ENCODE measurements around the gene SV2C. TPM values are rescaled to one million over a fixed set of nuclear protein-coding genes. Genes with fewer than 3 reads are reported as not detected.

Gene SV2C
- total and polyA plus RNA-seq, 10 of the 15 experiments (the other 5 are each of a cell fraction or from before 2014, with no cell fraction given): under 0.01 to 1.1 (median 0.63) TPM

DNA sequence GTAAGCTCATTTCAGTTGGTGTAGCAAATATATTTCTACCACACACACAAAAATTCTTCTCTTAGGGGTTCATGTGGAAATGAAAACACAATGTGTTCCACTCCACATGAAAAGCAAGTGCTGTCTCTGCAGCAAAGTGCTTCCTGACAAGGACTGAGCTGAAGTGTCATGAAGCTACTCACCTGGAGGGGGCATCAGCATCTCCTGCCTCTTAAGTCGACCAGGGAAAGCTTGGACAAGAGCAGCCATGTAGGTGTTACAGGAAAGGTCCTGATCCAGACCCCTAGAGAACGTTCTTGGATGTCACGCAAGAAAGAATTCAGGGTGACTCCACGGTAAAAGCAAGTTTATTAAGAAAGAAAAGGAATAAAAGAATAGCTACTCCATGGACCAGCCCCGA, 62.8 kb downstream of the SV2C start (continued):
- TF ChIP-seq, protein P1, sequence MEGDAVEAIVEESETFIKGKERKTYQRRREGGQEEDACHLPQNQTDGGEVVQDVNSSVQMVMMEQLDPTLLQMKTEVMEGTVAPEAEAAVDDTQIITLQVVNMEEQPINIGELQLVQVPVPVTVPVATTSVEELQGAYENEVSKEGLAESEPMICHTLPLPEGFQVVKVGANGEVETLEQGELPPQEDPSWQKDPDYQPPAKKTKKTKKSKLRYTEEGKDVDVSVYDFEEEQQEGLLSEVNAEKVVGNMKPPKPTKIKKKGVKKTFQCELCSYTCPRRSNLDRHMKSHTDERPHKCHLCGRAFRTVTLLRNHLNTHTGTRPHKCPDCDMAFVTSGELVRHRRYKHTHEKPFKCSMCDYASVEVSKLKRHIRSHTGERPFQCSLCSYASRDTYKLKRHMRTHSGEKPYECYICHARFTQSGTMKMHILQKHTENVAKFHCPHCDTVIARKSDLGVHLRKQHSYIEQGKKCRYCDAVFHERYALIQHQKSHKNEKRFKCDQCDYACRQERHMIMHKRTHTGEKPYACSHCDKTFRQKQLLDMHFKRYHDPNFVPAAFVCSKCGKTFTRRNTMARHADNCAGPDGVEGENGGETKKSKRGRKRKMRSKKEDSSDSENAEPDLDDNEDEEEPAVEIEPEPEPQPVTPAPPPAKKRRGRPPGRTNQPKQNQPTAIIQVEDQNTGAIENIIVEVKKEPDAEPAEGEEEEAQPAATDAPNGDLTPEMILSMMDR (IDR thresholded peaks at IDR 0.05 in 2 of 3, conservative IDR thresholded peaks at IDR 0.05 in 1 of 3; ENCODE audit: control insufficient read depth in 2 of 3, extremely low read depth in 1 of 3, insufficient read depth in 1 of 3, low read depth in 3 of 3, low read length in 3 of 3): peak; percentile 21 to 46 (median 42)
- TF ChIP-seq DPF2 (IDR thresholded peaks at IDR 0.05): no peak
- peak; percentile 49 for TF ChIP-seq RAD21 (IDR thresholded peaks at IDR 0.05; ENCODE audit: insufficient read depth, low read depth, low read length)
- TF ChIP-seq, protein P2, sequence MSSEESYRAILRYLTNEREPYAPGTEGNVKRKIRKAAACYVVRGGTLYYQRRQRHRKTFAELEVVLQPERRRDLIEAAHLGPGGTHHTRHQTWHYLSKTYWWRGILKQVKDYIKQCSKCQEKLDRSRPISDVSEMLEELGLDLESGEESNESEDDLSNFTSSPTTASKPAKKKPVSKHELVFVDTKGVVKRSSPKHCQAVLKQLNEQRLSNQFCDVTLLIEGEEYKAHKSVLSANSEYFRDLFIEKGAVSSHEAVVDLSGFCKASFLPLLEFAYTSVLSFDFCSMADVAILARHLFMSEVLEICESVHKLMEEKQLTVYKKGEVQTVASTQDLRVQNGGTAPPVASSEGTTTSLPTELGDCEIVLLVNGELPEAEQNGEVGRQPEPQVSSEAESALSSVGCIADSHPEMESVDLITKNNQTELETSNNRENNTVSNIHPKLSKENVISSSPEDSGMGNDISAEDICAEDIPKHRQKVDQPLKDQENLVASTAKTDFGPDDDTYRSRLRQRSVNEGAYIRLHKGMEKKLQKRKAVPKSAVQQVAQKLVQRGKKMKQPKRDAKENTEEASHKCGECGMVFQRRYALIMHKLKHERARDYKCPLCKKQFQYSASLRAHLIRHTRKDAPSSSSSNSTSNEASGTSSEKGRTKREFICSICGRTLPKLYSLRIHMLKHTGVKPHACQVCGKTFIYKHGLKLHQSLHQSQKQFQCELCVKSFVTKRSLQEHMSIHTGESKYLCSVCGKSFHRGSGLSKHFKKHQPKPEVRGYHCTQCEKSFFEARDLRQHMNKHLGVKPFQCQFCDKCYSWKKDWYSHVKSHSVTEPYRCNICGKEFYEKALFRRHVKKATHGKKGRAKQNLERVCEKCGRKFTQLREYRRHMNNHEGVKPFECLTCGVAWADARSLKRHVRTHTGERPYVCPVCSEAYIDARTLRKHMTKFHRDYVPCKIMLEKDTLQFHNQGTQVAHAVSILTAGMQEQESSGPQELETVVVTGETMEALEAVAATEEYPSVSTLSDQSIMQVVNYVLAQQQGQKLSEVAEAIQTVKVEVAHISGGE (CRISPR knock-in tag; IDR thresholded peaks at IDR 0.05): no peak

DNA sequence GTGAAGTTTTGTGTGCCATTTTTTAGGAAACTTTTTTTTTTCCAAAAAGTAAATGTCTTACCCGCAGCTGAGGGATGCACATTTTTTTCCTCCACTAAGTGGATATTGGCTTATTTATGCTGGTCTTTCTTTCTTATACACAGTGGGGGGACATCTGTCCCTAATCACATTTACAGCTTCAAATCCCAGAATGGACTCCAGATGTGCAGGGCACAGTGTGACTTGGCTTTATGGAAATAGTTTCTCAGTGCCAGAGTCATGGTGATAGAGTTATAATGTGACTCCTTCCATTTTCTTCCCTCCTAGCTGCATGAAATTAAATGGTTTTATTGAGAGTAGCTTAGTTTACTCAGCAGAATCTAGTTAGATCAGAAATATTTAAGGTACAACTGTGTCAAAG, 66.5 kb downstream of the SV2C start:
- no peaks in the 10 kb centered on the region for H3K4me1 ChIP-seq (ENCODE audit: control insufficient read depth, insufficient read depth, low read length)
- ChIA-PET POLR2A (no interaction called here), CTCF (interaction anchor here (1.2 kb wide), 1 partner anchor 106 kb away, joined by 5 read pairs; no protein-coding TSS in a partner anchor), RAD21 (ENCODE audit: unreplicated experiment) (no interaction called here), SMC1A (ENCODE audit: uncharacterized antibody, unreplicated experiment) (no interaction called here)
- no peaks in the 10 kb centered on the region for H3K9me3 ChIP-seq (replicated peaks; ENCODE audit: control insufficient read depth, insufficient read depth, low read length)
- no peaks in the 10 kb centered on the region for H3K36me3 ChIP-seq (ENCODE audit: control insufficient read depth in 2 of 2, insufficient read depth in 2 of 2, low read length in 1 of 2)
- DNase-seq (ENCODE audit: low read depth, low spot score) (no peak), FAIRE-seq (no peak), ATAC-seq (no peak)
- no peaks in the 10 kb centered on the region for H3K27me3 ChIP-seq (replicated peaks in 1 of 2; ENCODE audit: control insufficient read depth in 2 of 2, insufficient read depth in 2 of 2, low read length in 1 of 2)
- in situ Hi-C loops (cut with MboI): no loop called here
- WGBS (ENCODE audit: insufficient coverage, insufficient replicate concordance, low lambda C conversion rate, missing lambda C conversion rate): 0% methylated on average over 1 of the region's 1 CpG
- intact Hi-C loops (cut with micrococcal nuclease; ENCODE audit: unreplicated experiment): no loop called here
- no peak overlapping the region for H3K4me3 ChIP-seq
- H2AFZ ChIP-seq (ENCODE audit: control insufficient read depth, low read depth, low read length): no peak overlapping the region
- no peak overlapping the region for H3K9ac ChIP-seq (ENCODE audit: control insufficient read depth, insufficient read depth, low read length)
- H3K79me2 ChIP-seq (ENCODE audit: control insufficient read depth, insufficient read depth, low read length): no peaks in the 10 kb centered on the region
- H3K4me2 ChIP-seq (ENCODE audit: control insufficient read depth, insufficient read depth): no peak overlapping the region
- BruUV-seq (replicated peaks): no TSS peak
- no peak overlapping the region for H3K27ac ChIP-seq (ENCODE audit: control insufficient read depth, insufficient read depth)
- no peaks in the 10 kb centered on the region for H4K20me1 ChIP-seq (ENCODE audit: control insufficient read depth, insufficient read depth)
- no peak for TF ChIP-seq NBN (IDR thresholded peaks at IDR 0.05)
- TF ChIP-seq, protein P3, sequence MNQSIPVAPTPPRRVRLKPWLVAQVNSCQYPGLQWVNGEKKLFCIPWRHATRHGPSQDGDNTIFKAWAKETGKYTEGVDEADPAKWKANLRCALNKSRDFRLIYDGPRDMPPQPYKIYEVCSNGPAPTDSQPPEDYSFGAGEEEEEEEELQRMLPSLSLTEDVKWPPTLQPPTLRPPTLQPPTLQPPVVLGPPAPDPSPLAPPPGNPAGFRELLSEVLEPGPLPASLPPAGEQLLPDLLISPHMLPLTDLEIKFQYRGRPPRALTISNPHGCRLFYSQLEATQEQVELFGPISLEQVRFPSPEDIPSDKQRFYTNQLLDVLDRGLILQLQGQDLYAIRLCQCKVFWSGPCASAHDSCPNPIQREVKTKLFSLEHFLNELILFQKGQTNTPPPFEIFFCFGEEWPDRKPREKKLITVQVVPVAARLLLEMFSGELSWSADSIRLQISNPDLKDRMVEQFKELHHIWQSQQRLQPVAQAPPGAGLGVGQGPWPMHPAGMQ (IDR thresholded peaks at IDR 0.05; ENCODE audit: borderline replicate concordance): no peak
- TF ChIP-seq, protein P4, sequence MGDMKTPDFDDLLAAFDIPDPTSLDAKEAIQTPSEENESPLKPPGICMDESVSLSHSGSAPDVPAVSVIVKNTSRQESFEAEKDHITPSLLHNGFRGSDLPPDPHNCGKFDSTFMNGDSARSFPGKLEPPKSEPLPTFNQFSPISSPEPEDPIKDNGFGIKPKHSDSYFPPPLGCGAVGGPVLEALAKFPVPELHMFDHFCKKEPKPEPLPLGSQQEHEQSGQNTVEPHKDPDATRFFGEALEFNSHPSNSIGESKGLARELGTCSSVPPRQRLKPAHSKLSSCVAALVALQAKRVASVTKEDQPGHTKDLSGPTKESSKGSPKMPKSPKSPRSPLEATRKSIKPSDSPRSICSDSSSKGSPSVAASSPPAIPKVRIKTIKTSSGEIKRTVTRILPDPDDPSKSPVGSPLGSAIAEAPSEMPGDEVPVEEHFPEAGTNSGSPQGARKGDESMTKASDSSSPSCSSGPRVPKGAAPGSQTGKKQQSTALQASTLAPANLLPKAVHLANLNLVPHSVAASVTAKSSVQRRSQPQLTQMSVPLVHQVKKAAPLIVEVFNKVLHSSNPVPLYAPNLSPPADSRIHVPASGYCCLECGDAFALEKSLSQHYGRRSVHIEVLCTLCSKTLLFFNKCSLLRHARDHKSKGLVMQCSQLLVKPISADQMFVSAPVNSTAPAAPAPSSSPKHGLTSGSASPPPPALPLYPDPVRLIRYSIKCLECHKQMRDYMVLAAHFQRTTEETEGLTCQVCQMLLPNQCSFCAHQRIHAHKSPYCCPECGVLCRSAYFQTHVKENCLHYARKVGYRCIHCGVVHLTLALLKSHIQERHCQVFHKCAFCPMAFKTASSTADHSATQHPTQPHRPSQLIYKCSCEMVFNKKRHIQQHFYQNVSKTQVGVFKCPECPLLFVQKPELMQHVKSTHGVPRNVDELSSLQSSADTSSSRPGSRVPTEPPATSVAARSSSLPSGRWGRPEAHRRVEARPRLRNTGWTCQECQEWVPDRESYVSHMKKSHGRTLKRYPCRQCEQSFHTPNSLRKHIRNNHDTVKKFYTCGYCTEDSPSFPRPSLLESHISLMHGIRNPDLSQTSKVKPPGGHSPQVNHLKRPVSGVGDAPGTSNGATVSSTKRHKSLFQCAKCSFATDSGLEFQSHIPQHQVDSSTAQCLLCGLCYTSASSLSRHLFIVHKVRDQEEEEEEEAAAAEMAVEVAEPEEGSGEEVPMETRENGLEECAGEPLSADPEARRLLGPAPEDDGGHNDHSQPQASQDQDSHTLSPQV (IDR thresholded peaks at IDR 0.05): no peak
- TF ChIP-seq, protein P2 (CRISPR knock-in tag; IDR thresholded peaks at IDR 0.05): no peak
